ENCODE data around the gene DPEP2NB. TPM values are rescaled to one million over a fixed set of nuclear protein-coding genes. Genes with fewer than 3 reads are reported as not detected.

DPEP2NB gene
- total and polyA plus RNA-seq, 10 of the 15 experiments (the other 5 are each of a cell fraction or from before 2014, with no cell fraction given): not detected

- no peaks in the 10 kb centered on the region for H3K27me3 ChIP-seq (replicated peaks in 1 of 2; ENCODE audit: control insufficient read depth in 2 of 2, insufficient read depth in 2 of 2, low read length in 1 of 2)
- no TSS peak for BruUV-seq (replicated peaks)
- no peaks in the 10 kb centered on the region for H3K36me3 ChIP-seq (ENCODE audit: control insufficient read depth in 2 of 2, insufficient read depth in 2 of 2, low read length in 1 of 2)
- CTCF ChIA-PET: interaction anchor here (0.6 to 2.3 kb wide), 16 partner anchors 9 to 479 kb away, joined by 3 to 15 read pairs (median 4); partner anchors contain the start of genes DDX28 and DUS2
- peak overlapping the region; percentile 68 for H3K9ac ChIP-seq (ENCODE audit: control insufficient read depth, insufficient read depth, low read length)
- intact Hi-C loops (cut with micrococcal nuclease; ENCODE audit: unreplicated experiment) (loop anchor here (1.0 to 2.0 kb wide), 4 partner anchors 30 to 236 kb away; partner anchors contain the start of genes DDX28 and DUS2), in situ Hi-C loops (cut with MboI) (loop anchor here (5.0 kb wide), 1 partner anchor 234 kb away; no protein-coding TSS in a partner anchor)
- H3K4me1 ChIP-seq (ENCODE audit: control insufficient read depth, insufficient read depth, low read length): peaks cover 39% of the 10 kb centered on the region
- RAD21 ChIA-PET (ENCODE audit: unreplicated experiment): interaction anchor here (0.6 to 1.3 kb wide), 10 partner anchors 8 to 461 kb away, joined by 3 to 5 read pairs (median 4); no protein-coding TSS in a partner anchor
- H3K4me3 ChIP-seq: peak overlapping the region; percentile 24; the same call in 1 of the 2 replicates
- POLR2A ChIA-PET: interaction anchor here (0.6 kb wide), 1 partner anchor 302 kb away, joined by 4 read pairs; no protein-coding TSS in a partner anchor
- H4K20me1 ChIP-seq (ENCODE audit: control insufficient read depth, insufficient read depth): no peaks in the 10 kb centered on the region
- H3K4me2 ChIP-seq (ENCODE audit: control insufficient read depth, insufficient read depth): peak overlapping the region; percentile 79
- H2AFZ ChIP-seq (ENCODE audit: control insufficient read depth, low read depth, low read length): peak overlapping the region; percentile 78
- H3K79me2 ChIP-seq (ENCODE audit: control insufficient read depth, insufficient read depth, low read length): no peaks in the 10 kb centered on the region
- SMC1A ChIA-PET (ENCODE audit: uncharacterized antibody, unreplicated experiment): interaction anchor here (1.2 to 1.8 kb wide), 3 partner anchors 48 to 473 kb away, joined by 3 to 11 read pairs (median 5); no protein-coding TSS in a partner anchor
- H3K9me3 ChIP-seq (replicated peaks; ENCODE audit: control insufficient read depth, insufficient read depth, low read length): no peaks in the 10 kb centered on the region
- peak overlapping the region; percentile 64 for H3K27ac ChIP-seq (ENCODE audit: control insufficient read depth, insufficient read depth)
- DNase-seq (ENCODE audit: low read depth, low spot score) (no peak), FAIRE-seq (no peak), ATAC-seq (peak; percentile 92)
- under 1% methylated on average over 38 of the region's 39 CpGs for WGBS (ENCODE audit: insufficient coverage, insufficient replicate concordance, low lambda C conversion rate, missing lambda C conversion rate)
- 0 out of 2 replicates have a peak, but pooled peaks have one; percentile 20 for TF ChIP-seq ZSCAN29 (IDR thresholded peaks at IDR 0.05)
- TF ChIP-seq EED (IDR thresholded peaks at IDR 0.05; ENCODE audit: low read depth): peak; percentile 53
- no peak for TF ChIP-seq TCF3 (IDR thresholded peaks at IDR 0.05; ENCODE audit: borderline replicate concordance, insufficient read depth, low read depth, low read length)
- TF ChIP-seq PBX3 (IDR thresholded peaks at IDR 0.05; ENCODE audit: insufficient replicate concordance, low read depth, low read length): no peak
- TF ChIP-seq CREB1 (IDR thresholded peaks at IDR 0.05; ENCODE audit: low read depth): peak; percentile 74
- TF ChIP-seq E2F4 (IDR thresholded peaks at IDR 0.05; ENCODE audit: low read depth, low read length): peak; percentile 61; the same call in 1 of the 2 replicates
- no peak for TF ChIP-seq SPI1 (IDR thresholded peaks at IDR 0.05; ENCODE audit: borderline replicate concordance, insufficient read depth, low read depth, low read length)
- no peak for TF ChIP-seq BCLAF1 (IDR thresholded peaks at IDR 0.05)
- TF ChIP-seq YBX1 (IDR thresholded peaks at IDR 0.05): no peak
- peak; percentile 54; the same call in 1 of the 2 replicates for TF ChIP-seq TCF12 (IDR thresholded peaks at IDR 0.05; ENCODE audit: low read depth, low read length)
- TF ChIP-seq ATF2 (IDR thresholded peaks at IDR 0.05; ENCODE audit: low read length): no peak
- no peak for TF ChIP-seq BRCA1 (IDR thresholded peaks at IDR 0.05; ENCODE audit: low read depth, low read length)
- TF ChIP-seq USF1 (IDR thresholded peaks at IDR 0.05; ENCODE audit: borderline replicate concordance, extremely low read length, insufficient read depth, low read depth, low read length): no peak
- no peak for TF ChIP-seq SUPT20H (IDR thresholded peaks at IDR 0.05; ENCODE audit: borderline replicate concordance, control insufficient read depth, low read depth, low read length)
These were observed 22.3 kb downstream of the DPEP2NB start for GRCh38 chr16:67993207-67994039.

Data from GM12878 (cell line).